HFF-Myc (cell line): ENCODE results near the gene SH3RF3.

Experiments
- DNase-seq: peaks from one replicate; pipeline ENCODE4 v3.0.0-alpha.2; 2011; ENCODE audit warnings: low read depth; ENCODE audit errors: extremely low read depth
- H3K4me3 ChIP-seq: replicated peaks from 2 replicates; pipeline ENCODE4 v1.5.1; 2011; ENCODE audit warnings: low read depth, mild to moderate bottlenecking, control low read depth, low read length
- TF ChIP-seq, protein P1 (sequence below): IDR thresholded peaks from 2 replicates; pipeline ENCODE4 v1.5.1; 2012; ENCODE audit warnings: mild to moderate bottlenecking, low read depth, low read length, control low read depth; ENCODE audit errors: missing control alignments

The SH3RF3 gene

DNA sequence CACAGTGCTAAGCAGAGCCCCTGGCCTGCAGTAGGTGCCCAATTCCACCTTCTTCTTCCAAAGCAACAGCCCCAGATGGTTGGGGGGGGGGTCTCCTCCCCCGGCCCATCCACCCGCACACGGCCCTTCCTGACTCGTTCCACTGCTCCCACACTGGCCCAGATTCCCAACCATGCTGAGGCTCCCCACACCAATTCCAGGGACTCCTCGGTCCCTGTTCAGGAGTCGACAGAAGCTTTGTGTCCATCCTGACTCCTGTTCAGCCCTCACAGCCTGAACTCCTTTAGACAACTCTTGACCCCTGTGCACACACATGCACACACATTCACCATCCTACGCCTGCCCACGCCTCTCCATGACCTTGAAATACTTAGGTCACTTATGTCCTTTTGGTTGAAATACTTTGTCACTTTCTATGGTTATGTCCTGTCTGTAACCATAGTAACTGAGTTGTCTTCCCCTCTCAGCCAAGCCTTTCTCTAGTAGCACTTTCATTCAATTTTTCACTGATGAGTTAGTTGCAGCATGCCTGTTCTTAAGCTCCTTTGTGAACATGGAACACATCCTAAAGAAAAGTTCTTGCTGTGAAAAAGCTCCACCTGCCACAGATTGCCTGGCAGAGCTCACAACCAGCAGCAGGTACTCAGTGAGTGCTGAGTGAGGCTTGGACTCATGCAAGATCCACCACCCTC lies 258.9 kb downstream of the SH3RF3 start:
- no peak for DNase-seq

DNA sequence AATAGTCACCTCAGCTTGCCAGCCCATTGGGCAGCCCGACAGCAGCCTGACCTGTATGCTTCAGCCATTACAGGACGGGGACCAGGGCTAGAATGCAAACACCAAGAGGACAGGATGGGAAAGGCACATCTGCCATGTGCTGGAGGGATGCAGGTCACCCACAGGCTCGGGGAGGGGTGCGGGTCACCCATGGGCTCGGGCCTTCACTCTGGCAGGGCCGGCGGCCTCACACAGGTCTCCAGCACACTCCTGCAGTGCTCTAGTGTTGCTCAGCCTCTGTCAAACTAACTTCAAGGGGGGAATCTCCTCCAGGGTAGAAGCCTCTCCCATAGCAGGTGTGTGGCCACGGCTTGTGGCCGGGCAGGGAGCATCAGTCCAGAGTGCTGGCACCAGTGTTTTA lies 262.2 kb downstream of the SH3RF3 start:
- TF ChIP-seq, protein P1, sequence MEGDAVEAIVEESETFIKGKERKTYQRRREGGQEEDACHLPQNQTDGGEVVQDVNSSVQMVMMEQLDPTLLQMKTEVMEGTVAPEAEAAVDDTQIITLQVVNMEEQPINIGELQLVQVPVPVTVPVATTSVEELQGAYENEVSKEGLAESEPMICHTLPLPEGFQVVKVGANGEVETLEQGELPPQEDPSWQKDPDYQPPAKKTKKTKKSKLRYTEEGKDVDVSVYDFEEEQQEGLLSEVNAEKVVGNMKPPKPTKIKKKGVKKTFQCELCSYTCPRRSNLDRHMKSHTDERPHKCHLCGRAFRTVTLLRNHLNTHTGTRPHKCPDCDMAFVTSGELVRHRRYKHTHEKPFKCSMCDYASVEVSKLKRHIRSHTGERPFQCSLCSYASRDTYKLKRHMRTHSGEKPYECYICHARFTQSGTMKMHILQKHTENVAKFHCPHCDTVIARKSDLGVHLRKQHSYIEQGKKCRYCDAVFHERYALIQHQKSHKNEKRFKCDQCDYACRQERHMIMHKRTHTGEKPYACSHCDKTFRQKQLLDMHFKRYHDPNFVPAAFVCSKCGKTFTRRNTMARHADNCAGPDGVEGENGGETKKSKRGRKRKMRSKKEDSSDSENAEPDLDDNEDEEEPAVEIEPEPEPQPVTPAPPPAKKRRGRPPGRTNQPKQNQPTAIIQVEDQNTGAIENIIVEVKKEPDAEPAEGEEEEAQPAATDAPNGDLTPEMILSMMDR: no peak
- H3K4me3 ChIP-seq: no peak overlapping the region
- DNase-seq: no peak

More for the DNA sequence above, 258.9 kb downstream of the SH3RF3 start:
- no peak overlapping the region for H3K4me3 ChIP-seq
- TF ChIP-seq, protein P1: no peak

DNA sequence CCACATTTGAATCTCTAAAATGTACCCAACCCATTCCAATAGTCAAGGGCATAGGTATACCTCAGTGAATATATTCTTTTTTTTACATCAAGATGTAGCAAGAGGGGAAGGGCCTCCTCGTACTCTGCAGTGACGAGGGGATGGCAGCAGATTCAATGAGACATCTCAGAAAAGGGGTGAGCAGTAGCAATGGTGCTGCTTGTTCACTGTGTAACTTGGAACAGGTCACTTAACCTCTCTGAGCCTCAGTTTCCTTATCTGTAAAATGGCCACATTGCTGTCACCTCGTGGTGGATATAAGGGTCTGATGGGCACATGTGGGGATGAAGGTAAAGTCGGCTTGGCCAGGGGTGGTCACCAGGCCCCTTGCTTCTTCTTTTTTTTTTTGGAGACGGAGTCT lies 263.1 kb downstream of the SH3RF3 start:
- TF ChIP-seq, protein P1: no peak
- DNase-seq: no peak
- H3K4me3 ChIP-seq: no peak overlapping the region

DNA sequence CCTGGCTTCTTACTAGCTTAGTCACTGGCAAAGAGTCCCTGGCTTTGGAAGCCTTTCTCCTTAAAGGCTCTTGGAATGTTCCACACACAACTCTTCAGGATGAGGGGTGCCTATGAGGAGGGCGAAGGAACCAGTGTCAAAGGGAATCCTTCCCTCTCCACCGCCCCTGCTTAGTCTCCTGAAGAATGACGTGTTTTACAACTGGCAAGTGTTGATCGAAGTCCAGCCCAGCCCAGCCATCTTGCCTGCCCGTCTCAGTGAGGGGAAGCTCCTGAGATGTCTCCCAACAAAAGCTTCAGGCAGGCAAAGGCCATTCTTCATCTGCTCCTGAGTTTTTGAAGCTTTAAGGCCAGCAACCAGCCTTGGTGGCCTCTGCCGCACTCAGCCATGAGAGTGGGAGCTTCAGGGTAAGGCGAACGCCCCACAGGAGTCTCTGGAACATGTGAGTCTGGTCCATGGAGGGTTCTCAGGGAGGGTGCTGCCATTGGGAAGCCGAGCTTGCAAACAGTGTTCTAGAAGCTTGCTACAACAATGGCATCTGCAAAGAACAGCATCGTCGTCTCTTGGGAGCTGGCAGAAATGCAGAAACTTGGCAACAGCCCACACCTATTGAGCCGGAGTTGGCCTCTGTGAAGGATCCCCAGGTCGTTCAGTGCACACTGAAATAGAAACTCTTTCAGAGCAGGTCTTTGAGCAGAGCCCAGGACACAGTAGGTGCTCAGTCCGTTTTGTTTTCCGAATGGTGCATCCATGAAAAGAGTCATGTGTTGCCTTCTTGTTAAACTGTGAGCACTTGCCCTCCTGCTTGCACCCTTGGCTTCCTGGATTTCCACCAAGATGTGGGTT lies 264.0 kb downstream of the SH3RF3 start:
- H3K4me3 ChIP-seq: no peak overlapping the region
- TF ChIP-seq, protein P1: no peak
- no peak for DNase-seq

DNA sequence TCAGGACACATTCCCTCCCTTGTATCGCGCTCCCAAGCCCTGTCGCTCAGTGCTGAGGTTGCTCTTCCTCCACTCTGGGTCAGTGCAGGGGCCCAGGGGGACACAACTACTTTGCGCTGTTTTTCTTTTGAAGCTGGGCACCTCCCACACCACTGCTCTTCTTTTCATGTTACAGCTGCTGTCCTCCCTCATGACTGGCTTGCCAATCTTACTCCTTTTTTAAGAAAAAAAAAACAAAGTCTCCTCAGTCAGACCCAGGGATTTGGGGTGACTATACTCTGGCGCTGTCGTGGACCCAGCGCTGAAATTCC lies 264.6 kb downstream of the SH3RF3 start:
- no peak for DNase-seq
- TF ChIP-seq, protein P1: no peak
- no peak overlapping the region for H3K4me3 ChIP-seq

DNA sequence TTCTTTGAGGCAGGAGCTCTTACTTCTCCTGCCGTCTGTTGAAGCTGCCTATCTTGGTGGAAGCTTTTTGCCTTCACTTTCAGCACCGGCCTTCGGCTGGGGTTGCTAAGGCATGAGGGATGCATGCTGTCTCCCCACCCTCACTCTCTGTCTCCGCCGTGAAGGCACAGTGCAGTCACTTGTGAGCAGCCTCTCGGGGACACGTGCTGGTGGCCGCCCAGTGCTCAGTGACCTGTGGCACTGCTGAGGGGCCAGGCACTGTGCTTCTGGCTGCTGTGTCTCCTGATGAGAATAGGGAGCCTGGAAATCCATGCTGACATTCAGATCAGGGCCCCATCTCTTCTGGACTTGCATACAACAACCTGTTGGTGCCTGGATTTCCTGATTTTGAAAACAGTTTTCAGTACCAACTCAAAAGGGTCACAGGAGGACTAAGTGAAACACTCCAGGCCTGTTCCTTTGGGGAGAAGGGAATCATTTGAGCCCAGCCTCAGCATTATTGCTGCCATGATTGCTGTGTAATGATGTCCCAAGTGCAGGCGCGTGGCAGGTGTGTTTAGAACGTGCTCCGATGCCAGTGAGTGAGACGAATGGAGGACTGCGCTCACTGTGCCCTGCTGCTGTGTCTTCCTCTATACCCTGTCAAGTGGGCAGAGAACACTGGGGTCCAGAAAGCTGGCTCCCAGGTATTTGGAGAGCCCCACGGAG lies 266.6 kb downstream of the SH3RF3 start:
- TF ChIP-seq, protein P1: no peak
- no peak for DNase-seq

More for the DNA sequence above, 266.6 kb downstream of the SH3RF3 start:
- no peak overlapping the region for H3K4me3 ChIP-seq
